ENCODE results near the gene DNASE2B.

The DNASE2B gene

DNA sequence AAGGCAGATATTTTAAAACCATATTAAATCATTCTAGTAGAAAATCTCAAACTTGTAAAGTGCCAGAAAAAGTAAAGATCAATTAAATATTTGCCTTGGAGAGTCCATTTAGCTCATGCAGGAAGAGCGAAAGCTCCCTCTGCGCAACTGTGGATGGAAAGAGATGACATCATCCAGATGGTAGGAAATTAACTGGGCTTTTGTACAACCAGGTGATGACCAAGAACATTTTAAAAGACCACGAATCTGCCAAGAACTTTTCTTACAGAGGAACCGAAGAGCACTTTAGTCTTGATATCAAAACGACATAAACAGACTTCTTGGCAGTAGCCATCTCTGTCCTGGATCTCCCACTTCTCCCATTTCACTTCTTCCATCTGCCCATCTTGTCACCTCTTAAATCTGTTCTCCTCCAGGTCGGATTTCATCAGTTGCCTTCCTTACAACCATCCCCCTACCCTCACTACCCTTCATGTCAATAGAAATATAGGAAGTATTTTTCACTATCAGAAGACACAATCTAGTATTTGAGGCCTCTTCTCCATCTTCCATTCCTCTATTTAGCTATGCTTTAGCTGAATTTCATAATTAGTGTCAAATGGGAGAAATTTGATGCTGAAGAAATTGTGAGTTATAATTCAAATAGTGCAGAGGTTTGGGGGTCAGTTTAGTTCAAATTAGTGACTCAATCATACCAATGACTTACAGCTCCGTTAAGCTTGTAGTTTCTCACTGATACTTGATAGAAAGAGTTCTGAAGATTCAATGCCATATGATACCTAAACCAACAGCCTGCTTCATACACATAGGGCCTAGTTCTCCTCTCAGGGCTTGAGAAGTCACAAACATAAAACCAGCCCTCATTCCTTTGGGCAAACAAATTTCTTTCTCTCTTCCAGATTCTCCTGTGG is 22.0 kb upstream of the DNASE2B start:
- no peak for DNase-seq

DNA sequence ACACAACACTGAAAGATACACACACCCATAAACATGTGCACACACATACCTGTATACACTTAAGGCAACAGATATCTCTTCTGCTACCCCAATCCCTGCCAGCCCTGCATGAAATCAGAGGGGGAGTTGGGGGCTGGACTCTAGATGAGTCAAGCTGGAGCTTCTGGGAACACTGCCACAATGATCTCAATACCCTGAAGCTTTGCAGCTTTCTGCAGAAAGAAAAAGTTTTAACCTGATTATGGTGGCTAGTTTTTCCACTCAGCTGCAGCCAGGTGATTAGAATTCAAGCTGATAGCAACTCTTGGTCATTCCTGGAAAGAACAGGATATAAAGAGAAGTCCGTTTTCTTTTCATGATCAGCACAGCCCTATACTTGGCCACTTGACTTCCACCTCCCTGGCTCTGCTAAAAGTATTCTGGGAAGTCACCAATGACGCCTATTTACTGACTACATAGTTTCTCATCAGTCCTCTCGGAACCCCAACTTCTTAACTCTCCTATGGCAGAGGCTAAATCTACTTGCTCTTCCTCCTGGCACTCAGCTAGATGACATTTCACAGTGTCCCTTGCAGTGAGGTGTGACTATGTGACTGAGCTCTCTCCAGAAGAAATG is 20.7 kb upstream of the DNASE2B start:
- no peak for DNase-seq

DNA sequence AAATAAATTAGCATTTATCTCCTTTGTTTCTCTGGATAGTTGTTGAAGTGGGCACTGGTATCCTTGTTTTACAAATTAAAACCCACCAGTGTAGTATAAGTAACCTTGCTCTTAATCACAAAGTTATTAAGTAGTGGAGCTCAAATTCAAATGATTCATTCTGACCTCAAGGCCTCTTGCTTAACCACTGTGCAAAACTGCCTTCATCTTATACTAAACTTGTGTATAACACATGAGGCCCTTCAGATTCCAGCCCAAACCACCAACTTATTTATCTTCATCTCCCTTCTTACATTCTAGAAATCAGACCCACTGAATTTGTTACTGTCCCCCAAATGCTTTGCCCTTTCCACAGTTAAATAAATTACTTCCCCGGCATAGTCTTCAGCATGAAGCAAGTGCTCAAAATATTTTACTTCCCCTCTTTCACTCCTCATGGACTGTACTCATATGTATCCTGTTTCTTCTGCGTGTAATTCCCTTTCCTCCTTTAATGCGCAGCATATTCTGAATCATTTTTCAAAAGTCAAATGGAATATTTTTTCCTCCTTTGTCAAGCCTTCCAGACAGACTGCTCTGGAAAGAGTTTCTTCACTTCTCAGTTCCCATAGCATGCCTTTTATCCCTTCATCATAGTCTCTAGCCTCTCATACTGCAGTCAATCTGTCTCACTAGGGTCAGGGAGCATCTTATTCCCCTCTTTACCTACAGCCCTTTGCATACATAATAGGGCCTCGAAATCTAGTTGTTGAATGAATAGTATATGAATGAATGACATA is 19.0 kb upstream of the DNASE2B start:
- DNase-seq, result no peak

DNA sequence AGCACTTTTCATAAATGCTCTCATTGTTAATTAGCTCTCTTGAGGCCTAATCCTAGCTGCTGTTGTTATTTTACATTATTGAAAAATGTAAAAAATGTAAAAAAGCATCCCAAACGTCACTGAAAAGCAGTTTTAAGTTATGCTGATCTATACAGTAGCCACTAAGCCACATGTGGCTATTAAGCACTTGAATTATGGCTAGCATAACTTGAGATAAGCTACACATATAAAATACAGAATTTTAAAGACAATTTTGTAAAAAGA is 18.4 kb upstream of the DNASE2B start:
- DNase-seq, result no peak

DNA sequence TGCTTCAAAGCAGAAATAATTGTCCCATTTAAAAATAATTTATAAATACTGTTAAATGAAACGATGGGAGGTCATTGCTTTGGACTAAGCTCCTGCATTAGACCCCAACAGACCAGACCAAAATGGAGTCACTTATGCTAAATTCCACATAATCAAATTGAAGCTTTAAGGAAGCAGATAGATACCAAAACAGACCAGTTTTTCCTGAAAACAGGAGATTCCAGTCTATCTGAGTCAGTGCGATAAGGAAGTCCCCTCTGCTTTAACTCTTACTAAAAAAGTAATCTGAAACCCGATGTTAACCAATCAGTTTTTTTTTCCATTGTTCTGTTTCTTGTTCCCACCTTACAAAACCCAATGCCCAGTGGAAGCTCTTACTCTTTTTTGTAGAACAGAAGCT is 16.2 kb upstream of the DNASE2B start:
- DNase-seq, result no peak

DNA sequence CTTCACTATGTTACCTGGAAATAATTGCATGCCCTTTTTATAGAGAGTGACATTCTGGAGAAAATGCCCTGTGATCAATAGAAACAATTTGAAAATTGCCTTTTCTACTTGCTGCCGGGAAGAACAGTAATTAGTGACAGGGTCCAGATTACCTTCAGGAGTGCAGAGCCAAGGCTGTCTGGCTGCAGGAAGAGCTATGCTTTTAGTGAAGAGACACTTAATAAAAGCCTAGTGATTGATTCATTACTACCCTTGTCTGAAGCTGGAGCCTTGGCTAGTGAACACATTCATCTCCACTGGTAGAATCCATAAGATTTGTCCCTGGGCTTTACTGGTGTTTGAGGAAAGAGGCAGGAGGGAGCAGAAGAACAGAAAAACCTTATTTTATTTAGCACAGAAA is 12.9 kb upstream of the DNASE2B start:
- DNase-seq, result no peak

DNA sequence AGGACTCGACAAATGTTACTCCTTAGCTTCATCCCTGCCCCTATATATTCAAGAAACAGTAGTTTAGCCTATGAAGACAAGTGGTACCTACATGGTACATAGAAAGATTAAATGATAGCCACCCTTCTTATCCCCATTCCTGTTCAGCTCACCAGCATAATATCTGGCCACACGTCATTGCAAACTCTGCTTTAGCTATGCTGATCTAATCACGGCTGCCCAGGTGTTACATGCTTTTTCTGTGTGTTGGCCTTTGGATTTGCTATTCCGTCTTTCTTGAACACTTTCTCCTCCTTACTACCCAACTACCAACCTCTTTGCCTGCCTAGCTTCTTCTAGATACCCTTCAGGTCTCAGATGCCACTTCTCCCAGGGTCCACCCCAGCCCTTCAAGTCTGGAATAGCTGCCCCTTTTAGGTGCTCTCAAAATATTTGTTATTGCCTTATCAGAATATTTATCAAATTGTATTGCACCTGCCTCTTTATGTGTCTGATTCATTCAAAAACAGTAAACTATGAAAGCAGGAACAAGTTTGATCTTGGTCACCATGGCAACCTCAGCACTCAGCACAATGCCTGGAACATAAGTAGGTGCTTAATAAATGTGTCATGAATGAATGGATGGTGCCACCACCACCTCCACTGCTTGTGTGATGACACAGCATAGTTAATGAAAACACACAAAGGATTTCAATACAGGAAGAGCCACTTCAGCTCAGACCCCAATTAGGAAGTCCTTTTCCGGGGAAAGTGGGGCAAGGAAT is 11.4 kb upstream of the DNASE2B start:
- no peak for DNase-seq

DNA sequence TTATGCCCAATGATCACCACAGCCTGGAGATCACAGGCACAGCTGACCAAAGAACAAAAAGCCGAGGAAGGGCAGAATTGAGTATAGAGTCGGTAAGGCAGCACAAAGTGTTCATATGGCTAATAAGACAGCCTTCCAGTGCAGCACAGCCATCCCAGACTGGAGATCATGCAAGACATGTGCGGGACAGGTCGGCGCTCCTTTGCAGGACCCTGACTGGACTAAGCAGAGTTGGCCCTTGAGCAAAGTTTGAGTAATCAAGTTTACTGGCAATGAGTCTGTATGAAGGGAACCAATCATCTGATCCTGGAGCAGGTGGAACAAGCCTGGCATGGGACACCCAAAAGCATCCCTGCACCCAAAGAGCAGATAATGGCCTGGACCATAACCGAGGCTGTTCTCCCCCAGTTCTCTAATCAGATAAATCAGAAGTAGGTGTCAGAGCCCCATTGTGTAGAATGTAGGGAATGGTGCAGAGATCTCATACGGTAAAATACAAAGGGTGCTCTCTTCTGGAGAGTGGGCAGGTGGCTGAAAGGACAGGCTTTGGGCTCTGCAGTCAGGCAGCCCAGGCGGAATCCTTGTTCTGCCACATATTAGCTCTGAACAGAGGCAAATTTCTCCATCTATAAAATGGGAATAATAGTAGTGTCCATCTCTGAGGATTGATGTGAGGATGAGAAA is 10.7 kb upstream of the DNASE2B start:
- no peak for DNase-seq

DNA sequence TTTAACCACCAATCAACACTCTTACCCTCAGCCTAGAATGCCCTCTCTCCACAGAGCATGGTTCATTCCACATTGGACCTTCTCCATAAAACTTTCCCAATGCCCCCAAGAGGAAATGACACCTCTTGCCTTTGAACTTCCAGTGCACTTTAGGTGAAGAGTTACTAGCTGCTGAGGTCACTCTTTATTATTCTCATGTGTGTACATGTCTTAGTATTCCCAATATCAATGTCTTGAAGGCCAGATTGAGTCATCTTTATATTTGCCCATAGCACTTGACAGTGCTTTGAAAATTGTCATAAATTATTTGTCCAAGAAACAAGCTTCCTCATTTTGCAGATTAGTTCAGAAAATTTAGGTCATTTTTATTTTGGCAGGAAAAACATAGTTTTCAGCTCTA is 8.1 kb upstream of the DNASE2B start:
- no peak for DNase-seq

DNA sequence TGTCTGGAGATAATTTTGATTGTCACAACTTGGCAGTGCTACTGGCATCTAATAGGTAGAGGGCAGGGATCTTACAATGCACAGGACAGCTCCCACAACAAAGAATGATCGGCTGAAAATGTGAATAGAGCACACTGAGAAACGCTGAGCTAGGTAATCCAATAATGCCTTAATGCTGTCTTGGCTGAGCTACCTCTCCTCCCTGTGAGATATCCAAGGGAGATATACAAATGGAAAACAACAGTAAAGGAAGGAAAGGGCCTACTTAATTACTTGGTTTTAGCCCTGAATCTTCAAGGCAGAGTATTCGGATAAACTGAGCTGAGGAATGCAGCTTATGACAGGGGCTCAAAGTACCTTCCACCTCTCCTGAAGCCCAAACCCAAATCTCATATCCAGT is 2.9 kb downstream of the DNASE2B start:
- DNase-seq, result no peak

DNA sequence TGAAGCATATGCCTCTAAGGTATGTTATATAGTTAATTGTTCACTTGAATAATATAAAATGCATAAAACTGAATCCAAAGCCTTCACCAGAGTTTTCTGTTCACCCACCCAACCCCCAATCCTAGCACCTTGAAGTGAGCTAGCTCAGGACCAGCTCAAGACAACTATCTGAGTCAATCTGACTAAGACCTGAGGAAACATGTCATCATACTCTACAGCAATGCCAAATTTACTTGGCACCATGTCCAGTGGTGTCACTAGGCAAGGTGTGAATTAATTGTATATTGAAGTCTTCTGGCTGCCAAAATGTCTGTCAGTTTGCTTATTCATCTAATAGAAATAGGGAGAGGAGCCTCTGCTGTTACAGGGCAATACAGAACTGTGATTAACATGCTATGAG is 3.8 kb downstream of the DNASE2B start:
- DNase-seq, result no peak

DNA sequence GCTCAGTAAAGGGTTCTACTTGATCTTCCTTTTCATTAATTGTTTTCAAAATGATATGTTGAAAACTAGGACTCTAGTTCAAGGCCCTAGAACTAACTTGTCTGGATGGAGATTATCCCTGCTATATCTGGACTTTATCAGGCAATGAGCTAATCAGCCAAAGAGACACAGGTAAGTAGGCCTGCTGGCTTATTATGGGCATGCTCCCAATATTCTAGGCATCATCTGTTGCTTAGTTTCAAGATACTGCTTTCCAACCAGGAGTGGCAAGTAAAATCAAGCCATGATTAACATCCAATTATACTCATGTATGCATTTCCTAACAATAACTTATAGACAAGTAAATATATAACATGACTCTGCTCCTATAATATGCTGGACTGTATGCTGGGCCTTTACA is 4.2 kb downstream of the DNASE2B start:
- no peak for DNase-seq

DNA sequence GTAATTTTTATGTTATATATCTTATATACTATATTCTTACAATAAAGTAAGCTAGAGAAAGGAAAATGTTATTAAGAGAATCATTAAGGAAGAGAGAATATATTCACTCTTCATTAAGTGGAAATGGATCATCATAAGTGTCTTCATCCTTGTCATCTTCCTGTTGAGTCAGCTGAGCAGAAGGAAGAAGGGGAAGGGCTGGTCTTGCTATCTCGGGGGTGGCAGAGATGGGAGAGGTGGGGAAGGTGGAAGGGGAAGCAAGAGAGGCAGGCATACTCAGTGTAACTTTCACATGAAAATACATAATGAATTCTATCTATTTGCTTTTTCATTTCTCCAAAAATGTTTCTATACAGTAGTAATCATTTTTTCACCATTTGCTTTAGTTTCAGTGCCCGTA is 5.1 kb downstream of the DNASE2B start:
- no peak for DNase-seq

DNA sequence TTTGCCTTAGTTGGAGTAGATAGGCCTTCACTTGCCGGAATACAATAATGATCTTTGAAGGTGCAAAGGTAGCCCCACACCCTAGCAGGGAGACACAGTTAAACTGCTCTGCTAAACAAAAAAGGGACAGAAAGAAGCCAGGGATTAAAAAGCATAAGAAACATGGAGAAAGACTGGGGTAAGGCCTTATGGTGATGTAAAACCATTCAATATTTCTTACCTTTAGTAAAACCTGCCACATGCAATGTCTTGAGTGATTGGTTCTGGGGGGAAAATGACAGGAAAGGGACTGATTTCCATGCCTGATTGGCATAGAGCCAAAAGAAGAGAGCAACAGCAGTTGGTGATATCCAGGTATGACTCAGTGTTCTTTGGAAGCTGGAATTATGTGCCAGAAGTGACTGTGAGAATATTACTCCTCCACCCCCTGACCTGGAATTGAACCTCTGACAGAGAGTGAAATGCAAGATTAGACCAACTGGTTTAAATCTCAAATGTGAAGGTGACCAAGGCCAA is 8.1 kb downstream of the DNASE2B start:
- no peak for DNase-seq

DNA sequence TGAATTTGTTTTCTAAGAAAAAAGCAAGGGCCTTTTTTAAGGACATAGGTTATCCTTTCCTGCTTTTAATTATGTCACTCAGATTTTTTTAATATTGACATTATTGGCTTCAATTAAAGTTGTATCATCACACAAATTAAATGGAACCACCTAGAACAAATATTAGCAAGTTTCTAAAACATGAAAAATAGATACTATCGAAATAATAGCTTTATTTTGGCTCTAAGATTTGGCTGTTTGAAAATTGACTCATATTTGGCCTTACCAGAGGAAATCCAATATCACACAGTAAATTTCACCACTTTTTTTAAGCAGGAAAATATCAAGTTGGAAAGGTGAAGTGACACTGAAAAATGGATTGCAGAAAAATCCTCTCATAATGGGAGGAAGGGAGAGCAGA is 9.2 kb downstream of the DNASE2B start:
- no peak for DNase-seq

DNA sequence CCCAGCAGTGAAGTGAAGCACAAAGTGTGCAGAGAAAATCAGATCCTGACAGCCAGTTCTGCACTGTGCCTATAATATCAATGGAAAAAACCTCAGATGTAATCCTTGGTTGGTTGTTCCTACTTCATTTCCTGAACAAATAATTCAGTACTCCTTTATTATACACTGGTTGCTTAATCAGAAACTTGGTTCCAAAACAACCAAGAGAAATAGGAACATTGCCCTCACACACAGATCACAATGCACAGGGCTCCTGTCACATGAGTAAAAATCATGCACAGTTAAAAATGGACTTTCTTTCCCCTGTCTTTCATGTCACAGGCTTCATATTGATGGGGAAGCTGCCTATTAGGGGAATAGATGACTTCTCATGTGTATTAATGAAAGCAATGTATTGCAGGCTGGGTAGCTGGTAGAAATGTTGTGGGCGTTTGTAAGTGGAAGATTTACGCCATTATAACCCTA is 9.7 kb downstream of the DNASE2B start:
- DNase-seq, result no peak

DNA sequence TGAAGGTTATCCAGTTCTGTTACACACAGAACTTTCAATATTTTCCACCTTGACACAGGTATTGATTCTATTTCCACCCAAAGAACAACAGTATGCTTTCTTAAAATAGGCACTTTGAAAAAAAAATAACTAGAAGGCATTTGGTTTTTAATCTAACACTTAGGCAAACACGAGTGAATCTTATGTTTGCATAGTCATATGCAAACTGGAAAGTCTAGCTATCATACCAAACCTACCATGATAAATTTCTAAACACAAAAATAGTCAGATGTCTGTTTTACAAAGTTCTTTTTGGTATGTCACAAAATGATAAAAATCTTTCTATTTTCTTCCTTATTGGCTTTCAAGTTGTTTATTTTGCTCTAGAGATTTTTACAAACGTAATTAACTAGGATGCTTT is 11.6 kb downstream of the DNASE2B start:
- DNase-seq, result no peak

DNA sequence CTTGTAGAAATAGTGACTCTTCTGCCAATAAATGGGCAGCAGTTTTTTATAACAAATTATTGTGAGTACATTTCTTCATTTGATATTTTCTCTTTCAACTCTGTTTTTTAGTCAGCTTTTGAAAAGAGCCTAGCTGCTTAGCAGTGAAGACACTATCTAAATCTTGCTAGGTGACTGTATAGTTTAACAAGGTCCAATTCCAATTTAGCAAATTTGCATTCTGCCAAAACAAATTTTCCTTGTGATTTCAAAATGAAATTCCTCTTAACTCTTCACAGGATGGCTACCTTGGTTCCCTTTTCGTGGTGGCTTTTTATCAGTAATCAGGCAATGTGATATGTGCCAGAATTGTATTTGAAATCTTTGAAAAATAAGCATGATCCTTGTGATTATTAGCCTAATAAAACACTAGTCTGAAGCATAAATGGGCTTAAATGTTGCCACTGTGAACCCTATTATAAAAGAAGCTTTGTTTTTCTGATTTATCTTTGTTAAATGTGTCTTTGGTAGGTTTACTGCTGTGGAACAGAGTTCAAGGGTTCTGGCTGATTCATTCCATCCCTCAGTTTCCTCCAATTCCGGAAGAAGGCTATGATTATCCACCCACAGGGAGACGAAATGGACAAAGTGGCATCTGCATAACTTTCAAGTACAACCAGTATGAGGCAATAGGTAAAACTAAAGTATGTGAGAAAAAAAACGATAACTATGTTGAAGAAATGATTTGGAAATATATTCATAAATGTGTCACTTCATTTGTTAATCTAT is 12.2 kb downstream of the DNASE2B start:
- no peak for DNase-seq

DNA sequence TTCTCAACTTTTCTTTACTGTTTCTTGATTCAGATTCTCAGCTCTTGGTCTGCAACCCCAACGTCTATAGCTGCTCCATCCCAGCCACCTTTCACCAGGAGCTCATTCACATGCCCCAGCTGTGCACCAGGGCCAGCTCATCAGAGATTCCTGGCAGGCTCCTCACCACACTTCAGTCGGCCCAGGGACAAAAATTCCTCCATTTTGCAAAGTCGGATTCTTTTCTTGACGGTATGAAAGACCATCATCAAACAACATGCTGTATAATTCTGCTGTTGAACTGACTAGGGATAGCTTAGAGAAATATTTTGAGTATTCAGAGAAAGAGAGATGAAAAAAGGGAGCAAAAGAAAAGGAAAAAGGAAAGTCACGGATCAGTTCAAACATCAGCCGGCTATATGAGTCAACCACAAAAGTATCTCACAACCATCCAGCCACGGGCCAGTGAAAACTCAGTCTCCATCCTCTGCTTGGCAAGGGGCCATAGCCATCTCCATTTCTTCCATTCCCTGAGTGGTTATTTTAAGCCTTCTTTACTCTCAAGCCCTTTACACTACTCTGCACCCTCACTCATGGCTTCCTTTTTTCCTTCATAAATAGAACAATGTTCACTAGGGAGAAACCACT is 14.1 kb downstream of the DNASE2B start:
- no peak for DNase-seq

DNA sequence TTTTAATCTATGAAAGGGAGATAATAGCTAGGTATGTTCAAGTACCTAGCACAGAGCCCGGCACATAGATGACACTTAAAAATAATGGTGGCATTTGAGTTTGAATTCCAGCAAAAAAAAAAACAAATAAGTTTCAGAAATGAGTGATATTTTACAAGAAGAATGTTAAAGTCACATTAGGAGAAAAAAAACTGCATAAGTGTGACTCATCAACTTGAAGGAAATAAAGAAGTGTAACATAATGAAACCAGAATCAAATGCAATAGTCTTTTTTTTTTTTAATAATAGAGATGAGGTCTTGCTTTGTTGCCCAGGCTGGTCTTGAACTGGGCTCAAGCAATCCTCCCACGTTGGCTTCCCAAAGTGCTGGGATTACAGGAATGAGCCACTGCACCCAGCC is 17.1 kb downstream of the DNASE2B start:
- DNase-seq, result no peak

DNA sequence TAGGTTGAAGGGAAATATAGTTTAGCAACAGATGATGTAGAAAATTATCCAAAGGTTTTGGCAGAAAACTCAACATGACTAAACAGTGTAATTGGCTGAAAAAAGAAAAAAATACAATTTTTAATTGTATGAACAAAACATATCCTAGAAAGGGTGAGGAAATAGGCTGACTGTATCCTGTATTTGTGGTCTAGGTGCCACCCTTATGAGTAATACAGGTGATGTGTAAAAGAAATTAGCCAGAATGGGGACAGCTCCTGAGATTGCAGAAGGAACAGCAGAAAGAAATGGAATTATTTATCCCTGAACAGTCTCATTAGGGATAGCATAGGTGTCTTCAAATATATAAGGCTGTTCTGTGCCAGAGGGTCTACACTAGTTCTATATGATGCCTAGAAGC is 24.6 kb downstream of the DNASE2B start:
- DNase-seq, result no peak

All from NCI-H1048 (cell line).